CD14-positive monocyte (primary cell): ENCODE data around the gene DLL4. TPM values are rescaled to one million over a fixed set of nuclear protein-coding genes. Genes with fewer than 3 reads are reported as not detected.

Experiments
- DNase-seq, 3 donors: peaks; one replicate each; pipeline ENCODE4 v3.0.0-alpha.2; 2011 to 2022
- H2AFZ ChIP-seq: 2 replicates; pipeline ENCODE4 v1.6.0; 2012; ENCODE audit warnings: mild to moderate bottlenecking, low read depth, low read length, inconsistent platforms; ENCODE audit not compliant: insufficient read depth, poor library complexity, severe bottlenecking
- H3K27ac ChIP-seq, 2 donors: 1 replicate in 1 of 2; 2 replicates in 1 of 2; pipeline ENCODE4 v1.5.1; 2012 to 2013; ENCODE audit warnings: low read length in 2 of 2, control low read depth in 1 of 2, inconsistent platforms in 1 of 2, low read depth in 1 of 2, mild to moderate bottlenecking in 1 of 2
- H3K27me3 ChIP-seq, 2 donors: one replicate each; pipeline versions ENCODE4 v1.6.0 to v1.6.1; 2011 to 2013; ENCODE audit warnings: low read length in 2 of 2; ENCODE audit not compliant: control insufficient read depth in 2 of 2, insufficient read depth in 2 of 2
- H3K36me3 ChIP-seq, 2 donors: replicated peaks in 1 of 2; 1 replicate in 1 of 2; 2 replicates in 1 of 2; pipeline versions ENCODE4 v1.5.1 to v1.6.1; 2012 to 2013; ENCODE audit warnings: low read length in 2 of 2, control low read depth in 1 of 2, inconsistent platforms in 1 of 2, mild to moderate bottlenecking in 1 of 2; ENCODE audit not compliant: insufficient read depth in 2 of 2, control insufficient read depth in 1 of 2
- H3K4me1 ChIP-seq, 2 donors: 1 replicate in 1 of 2; 2 replicates in 1 of 2; pipeline versions ENCODE4 v1.5.1 to v1.6.1; 2012 to 2013; ENCODE audit warnings: low read length in 2 of 2, control low read depth in 1 of 2, inconsistent platforms in 1 of 2, mild to moderate bottlenecking in 1 of 2, moderate library complexity in 1 of 2; ENCODE audit not compliant: insufficient read depth in 2 of 2, control insufficient read depth in 1 of 2
- H3K4me2 ChIP-seq: replicated peaks from 2 replicates; pipeline ENCODE3; 2012; ENCODE audit warnings: low read length, moderate library complexity, mild to moderate bottlenecking; ENCODE audit not compliant: poor library complexity, severe bottlenecking; ENCODE audit errors: extremely low read depth
- H3K4me3 ChIP-seq, 3 experiments: fragments of 200-600 bp in 1 of 3; sonication (generic) in 1 of 3; replicated peaks in 1 of 3; 1 replicate in 2 of 3; 2 replicates in 1 of 3; pipeline ENCODE4 v1.5.1; 2011 to 2013; ENCODE audit warnings: low read length in 3 of 3, mild to moderate bottlenecking in 3 of 3, control low read depth in 2 of 3, low read depth in 2 of 3, inconsistent platforms in 1 of 3, moderate library complexity in 1 of 3
- H3K79me2 ChIP-seq: 2 replicates; pipeline ENCODE4 v1.6.0; 2012; ENCODE audit warnings: mild to moderate bottlenecking, control low read depth, inconsistent platforms, low read length, moderate library complexity; ENCODE audit not compliant: insufficient read depth
- H3K9ac ChIP-seq: 2 replicates; pipeline ENCODE4 v1.6.0; 2017; ENCODE audit warnings: low read length, mild to moderate bottlenecking; ENCODE audit not compliant: insufficient read depth, poor library complexity, severe bottlenecking
- H3K9me3 ChIP-seq, 2 donors: replicated peaks in 1 of 2; 1 replicate in 1 of 2; 2 replicates in 1 of 2; pipeline versions ENCODE4 v1.5.1 to v1.6.1; 2012 to 2013; ENCODE audit warnings: low read length in 2 of 2, control low read depth in 1 of 2; ENCODE audit not compliant: control insufficient read depth in 1 of 2, insufficient read depth in 1 of 2
- H4K20me1 ChIP-seq: 2 replicates; pipeline ENCODE4 v1.6.0; 2012; ENCODE audit warnings: mild to moderate bottlenecking, low read length, control low read depth, moderate library complexity; ENCODE audit not compliant: insufficient read depth
- H3K27ac Mint-ChIP-seq, 7 donors: one replicate each; pipeline ENCODE4 v1.8.0; 2020; ENCODE audit warnings: mild to moderate bottlenecking in 7 of 7, mixed read lengths in 7 of 7, moderate library complexity in 6 of 7, inconsistent platforms in 2 of 7
- H3K27me3 Mint-ChIP-seq, 3 donors: one replicate each; pipeline ENCODE4 v1.8.0; 2021 to 2022; ENCODE audit warnings: low read depth in 3 of 3, mild to moderate bottlenecking in 3 of 3, mixed read lengths in 3 of 3, moderate library complexity in 3 of 3, inconsistent platforms in 1 of 3
- H3K36me3 Mint-ChIP-seq, 2 donors: one replicate each; pipeline ENCODE4 v1.8.0; 2020; ENCODE audit warnings: mixed read lengths in 2 of 2, inconsistent platforms in 1 of 2, mild to moderate bottlenecking in 1 of 2
- H3K4me1 Mint-ChIP-seq: one replicate; pipeline ENCODE4 v1.8.0; 2020; ENCODE audit warnings: mild to moderate bottlenecking, mixed read lengths
- H3K4me3 Mint-ChIP-seq, 2 donors: one replicate each; pipeline ENCODE4 v1.8.0; 2020; ENCODE audit warnings: mild to moderate bottlenecking in 2 of 2, mixed read lengths in 2 of 2, moderate library complexity in 1 of 2
- H3K9me3 Mint-ChIP-seq, 7 donors: one replicate each; pipeline ENCODE4 v1.8.0; 2020 to 2022; ENCODE audit warnings: mixed read lengths in 7 of 7, mild to moderate bottlenecking in 6 of 7, moderate library complexity in 6 of 7, inconsistent platforms in 2 of 7
- WGBS: methylation state at CpG from one replicate; pipeline ENCODE4 v1.1.5; 2013; ENCODE audit warnings: missing lambda C conversion rate; ENCODE audit not compliant: insufficient coverage; 5-methylcytosine and 5-hydroxymethylcytosine counted together
- intact Hi-C, 2 donors: fragments of 100-400 bp; cut with micrococcal nuclease; formaldehyde crosslinking; loops; one replicate each; pipeline versions ENCODE4 v1.15.0 to v1.15.1; 2023
- polyA plus RNA-seq, 3 donors: library from polyadenylated mRNA; depleted of rRNA in 1 of 3; unstranded in 2 of 3; stranded (reverse) in 1 of 3; fragments of 300-500 nt in 2 of 3; fragments of >200 nt in 1 of 3; fragmentation: Illumina TruSeq in 2 of 3; gene quantifications; 1 replicate in 2 of 3; 2 replicates in 1 of 3; pipeline ENCODE4 v1.2.3, GENCODE V29; 2012 to 2021
- TF ChIP-seq, protein P1 (sequence below): fragments of 200-600 bp; IDR thresholded peaks from one replicate; pipeline ENCODE4 v1.8.0; 2022; ENCODE audit warnings: antibody characterized with exemption, mild to moderate bottlenecking

DLL4 gene
- polyA plus RNA-seq, 3 donors, result 0.07 TPM; not detected in 2

DNA sequence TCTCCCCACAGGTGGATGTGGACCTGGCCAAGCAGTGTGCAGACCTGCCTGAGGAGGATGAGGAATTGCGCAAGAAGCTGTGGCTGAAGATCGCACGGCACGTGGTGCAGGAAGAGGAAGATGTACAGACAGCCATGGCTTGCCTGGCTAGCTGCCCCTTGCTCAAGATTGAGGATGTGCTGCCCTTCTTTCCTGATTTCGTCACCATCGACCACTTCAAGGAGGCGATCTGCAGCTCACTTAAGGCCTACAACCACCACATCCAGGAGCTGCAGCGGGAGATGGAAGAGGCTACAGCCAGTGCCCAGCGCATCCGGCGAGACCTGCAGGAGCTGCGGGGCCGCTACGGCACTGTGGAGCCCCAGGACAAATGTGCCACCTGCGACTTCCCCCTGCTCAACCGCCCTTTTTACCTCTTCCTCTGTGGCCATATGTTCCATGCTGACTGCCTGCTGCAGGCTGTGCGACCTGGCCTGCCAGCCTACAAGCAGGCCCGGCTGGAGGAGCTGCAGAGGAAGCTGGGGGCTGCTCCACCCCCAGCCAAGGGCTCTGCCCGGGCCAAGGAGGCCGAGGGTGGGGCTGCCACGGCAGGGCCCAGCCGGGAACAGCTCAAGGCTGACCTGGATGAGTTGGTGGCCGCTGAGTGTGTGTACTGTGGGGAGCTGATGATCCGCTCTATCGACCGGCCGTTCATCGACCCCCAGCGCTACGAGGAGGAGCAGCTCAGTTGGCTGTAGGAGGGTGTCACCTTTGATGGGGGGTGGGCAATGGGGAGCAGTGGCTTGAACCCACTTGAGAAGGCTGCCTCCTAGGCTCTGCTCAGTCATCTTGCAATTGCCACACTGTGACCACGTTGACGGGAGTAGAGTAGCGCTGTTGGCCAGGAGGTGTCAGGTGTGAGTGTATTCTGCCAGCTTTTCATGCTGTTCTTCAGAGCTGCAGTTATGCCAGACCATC is 26.3 kb upstream of the DLL4 start:
- H3K36me3 ChIP-seq, result peaks cover 32 to 34% of the 10 kb centered on the region in 2 donors
- 8% methylated on average over 33 of the region's 33 CpGs for WGBS
- no peaks in the 10 kb centered on the region for H3K27me3 ChIP-seq
- peaks cover 49% of the 10 kb centered on the region for H4K20me1 ChIP-seq
- H3K4me2 ChIP-seq, result peak overlapping the region; percentile 77
- DNase-seq, result peak; percentile 87 to 95 (median 95)
- H3K4me3 Mint-ChIP-seq, result peak overlapping the region; percentile 59 to 83
- TF ChIP-seq, protein P1, sequence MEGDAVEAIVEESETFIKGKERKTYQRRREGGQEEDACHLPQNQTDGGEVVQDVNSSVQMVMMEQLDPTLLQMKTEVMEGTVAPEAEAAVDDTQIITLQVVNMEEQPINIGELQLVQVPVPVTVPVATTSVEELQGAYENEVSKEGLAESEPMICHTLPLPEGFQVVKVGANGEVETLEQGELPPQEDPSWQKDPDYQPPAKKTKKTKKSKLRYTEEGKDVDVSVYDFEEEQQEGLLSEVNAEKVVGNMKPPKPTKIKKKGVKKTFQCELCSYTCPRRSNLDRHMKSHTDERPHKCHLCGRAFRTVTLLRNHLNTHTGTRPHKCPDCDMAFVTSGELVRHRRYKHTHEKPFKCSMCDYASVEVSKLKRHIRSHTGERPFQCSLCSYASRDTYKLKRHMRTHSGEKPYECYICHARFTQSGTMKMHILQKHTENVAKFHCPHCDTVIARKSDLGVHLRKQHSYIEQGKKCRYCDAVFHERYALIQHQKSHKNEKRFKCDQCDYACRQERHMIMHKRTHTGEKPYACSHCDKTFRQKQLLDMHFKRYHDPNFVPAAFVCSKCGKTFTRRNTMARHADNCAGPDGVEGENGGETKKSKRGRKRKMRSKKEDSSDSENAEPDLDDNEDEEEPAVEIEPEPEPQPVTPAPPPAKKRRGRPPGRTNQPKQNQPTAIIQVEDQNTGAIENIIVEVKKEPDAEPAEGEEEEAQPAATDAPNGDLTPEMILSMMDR, result no peak
- H3K9me3 Mint-ChIP-seq, result no peaks in the 10 kb centered on the region
- H3K4me1 ChIP-seq, result peaks cover 65 to 69% of the 10 kb centered on the region in 2 donors
- H3K9ac ChIP-seq, result peak overlapping the region; percentile 55
- H3K4me1 Mint-ChIP-seq, result peaks cover 65% of the 10 kb centered on the region
- H3K27ac Mint-ChIP-seq, result peak overlapping the region; percentile 85 to 95 (median 93)
- H3K79me2 ChIP-seq, result peaks cover 54% of the 10 kb centered on the region
- H3K27ac ChIP-seq, result peak overlapping the region; percentile 72 to 76
- no peaks in the 10 kb centered on the region for H3K9me3 ChIP-seq
- H3K27me3 Mint-ChIP-seq, result peaks cover 0 to 4% (median 0%) of the 10 kb centered on the region in 3 donors
- H2AFZ ChIP-seq, result peak overlapping the region; percentile 54
- H3K4me3 ChIP-seq, result peak overlapping the region in 2 of 3 experiments; percentile 12 to 71
- peaks cover 41 to 60% of the 10 kb centered on the region in 2 donors for H3K36me3 Mint-ChIP-seq
- intact Hi-C loops, result loop anchor here (5.0 to 10.0 kb wide), 4 partner anchors 148 to 429 kb away; partner anchors contain the start of genes INO80 (in 1 of the 2), NUSAP1 (in 1 of the 2), OIP5 (in 1 of the 2) and RMDN3 (in 1 of the 2)

DNA sequence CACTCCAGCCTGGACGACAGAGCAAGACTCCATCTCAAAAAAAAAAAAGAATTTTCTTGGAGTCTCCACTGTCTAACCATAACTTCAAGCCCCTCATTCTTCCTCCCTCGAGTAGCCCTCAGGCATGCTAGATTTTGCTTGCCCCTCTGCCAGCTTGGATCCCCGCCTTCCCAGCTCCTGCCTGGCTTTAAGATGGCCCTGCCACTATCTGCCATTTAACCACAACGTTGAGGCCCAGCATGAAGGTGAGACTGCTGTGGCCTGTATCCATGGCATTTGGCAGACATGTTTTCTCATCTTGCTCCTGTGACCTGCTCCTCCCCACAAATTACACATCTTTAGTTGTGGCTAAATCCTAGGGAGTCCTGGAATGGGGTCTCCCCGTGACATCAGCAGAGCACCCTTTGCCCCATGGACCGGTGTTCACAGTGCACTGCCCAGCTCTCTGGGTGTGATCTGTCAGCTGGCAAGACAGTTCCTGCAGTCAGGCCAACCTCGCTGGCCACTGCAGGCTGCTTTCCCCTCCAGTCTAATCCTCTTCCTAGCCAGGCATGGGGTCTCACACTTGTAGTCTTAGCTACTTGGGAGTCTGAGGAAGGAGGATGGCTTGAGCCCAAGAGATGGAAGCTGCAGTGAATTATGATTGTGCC is 24.5 kb upstream of the DLL4 start:
- Histone ChIP-seq H3K4me3 (no peak overlapping the region), H3K9ac (no peak overlapping the region), H3K4me1 (peaks cover 76 to 87% of the 10 kb centered on the region in 2 donors), H3K27ac (peak overlapping the region in 1 of 2 donors; percentile 21), H2AFZ (no peak overlapping the region), H3K36me3 (peaks cover 15 to 16% of the 10 kb centered on the region in 2 donors), H4K20me1 (peaks cover 42% of the 10 kb centered on the region), H3K4me2 (no peak overlapping the region), H3K9me3 (no peaks in the 10 kb centered on the region), H3K27me3 (no peaks in the 10 kb centered on the region), H3K79me2 (peaks cover 38% of the 10 kb centered on the region)
- intact Hi-C loops, result loop anchor here (2.0 to 10.0 kb wide), 8 partner anchors 38 to 428 kb away; partner anchors contain the start of genes INO80 (in 1 of the 2), NUSAP1 (in 1 of the 2), OIP5 (in 1 of the 2) and RMDN3 (in 1 of the 2)
- Mint-ChIP-seq H3K9me3 (no peaks in the 10 kb centered on the region), H3K27me3 (peaks cover 0 to 4% (median 0%) of the 10 kb centered on the region in 3 donors), H3K27ac (peak overlapping the region; percentile 25 to 93 (median 75)), H3K4me3 (peak overlapping the region in 1 of 2 donors; percentile 68), H3K4me1 (peaks cover 81% of the 10 kb centered on the region), H3K36me3 (peaks cover 26 to 42% of the 10 kb centered on the region in 2 donors)
- TF ChIP-seq, protein P1, result no peak
- DNase-seq, result peak in 1 of 3 donors; percentile 4
- WGBS, result 94% methylated on average over 5 of the region's 7 CpGs
